Measurements from ENCODE around the gene GABRD. TPM values are rescaled to one million over a fixed set of nuclear protein-coding genes. Genes with fewer than 3 reads are reported as not detected.

The GABRD gene
- total and polyA plus RNA-seq, 12 donors = 0.30 to 1.1 (median 0.49) TPM; not detected in 2

DNA sequence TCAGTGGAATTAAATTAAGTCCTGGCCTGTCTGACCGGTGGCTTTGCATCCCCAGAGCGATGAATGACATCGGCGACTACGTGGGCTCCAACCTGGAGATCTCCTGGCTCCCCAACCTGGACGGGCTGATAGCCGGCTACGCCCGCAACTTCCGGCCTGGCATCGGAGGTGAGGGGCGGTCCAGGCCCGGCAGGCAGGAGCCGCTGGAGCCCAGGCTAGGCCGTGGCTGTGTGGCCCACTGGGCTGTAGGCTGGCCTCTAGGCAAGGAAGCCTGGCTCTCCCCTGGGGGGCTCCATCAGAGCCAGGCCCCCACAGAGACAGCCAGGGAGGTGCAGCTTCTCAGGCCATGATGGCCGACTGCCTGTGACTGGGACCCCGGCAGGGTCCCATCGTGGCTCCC, 5.7 kb downstream of the GABRD start:
- DNase-seq = no peak
- peaks cover 5 to 47% (median 37%) of the 10 kb centered on the region in 7 donors for H3K27me3 ChIP-seq
- TF ChIP-seq, protein P1, sequence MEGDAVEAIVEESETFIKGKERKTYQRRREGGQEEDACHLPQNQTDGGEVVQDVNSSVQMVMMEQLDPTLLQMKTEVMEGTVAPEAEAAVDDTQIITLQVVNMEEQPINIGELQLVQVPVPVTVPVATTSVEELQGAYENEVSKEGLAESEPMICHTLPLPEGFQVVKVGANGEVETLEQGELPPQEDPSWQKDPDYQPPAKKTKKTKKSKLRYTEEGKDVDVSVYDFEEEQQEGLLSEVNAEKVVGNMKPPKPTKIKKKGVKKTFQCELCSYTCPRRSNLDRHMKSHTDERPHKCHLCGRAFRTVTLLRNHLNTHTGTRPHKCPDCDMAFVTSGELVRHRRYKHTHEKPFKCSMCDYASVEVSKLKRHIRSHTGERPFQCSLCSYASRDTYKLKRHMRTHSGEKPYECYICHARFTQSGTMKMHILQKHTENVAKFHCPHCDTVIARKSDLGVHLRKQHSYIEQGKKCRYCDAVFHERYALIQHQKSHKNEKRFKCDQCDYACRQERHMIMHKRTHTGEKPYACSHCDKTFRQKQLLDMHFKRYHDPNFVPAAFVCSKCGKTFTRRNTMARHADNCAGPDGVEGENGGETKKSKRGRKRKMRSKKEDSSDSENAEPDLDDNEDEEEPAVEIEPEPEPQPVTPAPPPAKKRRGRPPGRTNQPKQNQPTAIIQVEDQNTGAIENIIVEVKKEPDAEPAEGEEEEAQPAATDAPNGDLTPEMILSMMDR (IDR thresholded peaks at IDR 0.05) = no peak
- ATAC-seq = no peak
- H3K4me1 ChIP-seq = peaks cover 0 to 22% (median 15%) of the 10 kb centered on the region in 9 donors
- H3K27ac ChIP-seq = peak overlapping the region in 5 of 10 donors; percentile 50 to 75 (median 57)
- no peaks in the 10 kb centered on the region for H3K9me3 ChIP-seq
- intact Hi-C loops (cut with DNase I) = no loop called here
- H3K4me3 ChIP-seq = no peak overlapping the region
- WGBS, 2 donors = 90 to 92% methylated on average over 18 of the region's 18 CpGs
- H3K36me3 ChIP-seq = no peaks in the 10 kb centered on the region

DNA sequence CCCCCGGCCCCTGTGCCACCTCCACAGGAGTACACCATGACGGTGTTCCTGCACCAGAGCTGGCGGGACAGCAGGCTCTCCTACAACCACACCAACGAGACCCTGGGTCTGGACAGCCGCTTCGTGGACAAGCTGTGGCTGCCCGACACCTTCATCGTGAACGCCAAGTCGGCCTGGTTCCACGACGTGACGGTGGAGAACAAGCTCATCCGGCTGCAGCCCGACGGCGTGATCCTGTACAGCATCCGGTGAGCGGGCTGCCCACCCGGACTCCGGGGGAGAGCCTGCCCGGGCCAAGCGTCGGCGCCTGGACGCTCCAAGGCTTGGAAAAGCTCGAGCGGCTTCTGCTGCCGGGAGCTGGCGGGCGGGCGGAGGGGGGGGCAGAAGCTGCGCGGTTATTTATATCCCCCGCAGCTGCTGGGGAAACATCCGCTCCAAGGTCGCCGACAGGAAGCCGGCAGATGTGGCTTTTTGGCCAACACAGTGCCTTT, 6.4 kb downstream of the GABRD start:
- Histone ChIP-seq H3K4me1 (peaks cover 0 to 22% (median 15%) of the 10 kb centered on the region in 9 donors), H3K27ac (peak overlapping the region in 9 of 10 donors; percentile 29 to 75 (median 57)), H3K36me3 (no peaks in the 10 kb centered on the region), H3K4me3 (peak overlapping the region in 5 of 10 donors; percentile 15 to 30 (median 25)), H3K27me3 (peaks cover 0 to 41% (median 30%) of the 10 kb centered on the region in 7 donors), H3K9me3 (no peaks in the 10 kb centered on the region)
- TF ChIP-seq, protein P1 (IDR thresholded peaks at IDR 0.05) = no peak
- intact Hi-C loops (cut with DNase I) = no loop called here
- 33 to 50% methylated on average over 39 of the region's 39 CpGs for WGBS, 2 donors
- peak; percentile 55 to 92 (median 75) for ATAC-seq
- DNase-seq = peak; percentile 55 to 60

DNA sequence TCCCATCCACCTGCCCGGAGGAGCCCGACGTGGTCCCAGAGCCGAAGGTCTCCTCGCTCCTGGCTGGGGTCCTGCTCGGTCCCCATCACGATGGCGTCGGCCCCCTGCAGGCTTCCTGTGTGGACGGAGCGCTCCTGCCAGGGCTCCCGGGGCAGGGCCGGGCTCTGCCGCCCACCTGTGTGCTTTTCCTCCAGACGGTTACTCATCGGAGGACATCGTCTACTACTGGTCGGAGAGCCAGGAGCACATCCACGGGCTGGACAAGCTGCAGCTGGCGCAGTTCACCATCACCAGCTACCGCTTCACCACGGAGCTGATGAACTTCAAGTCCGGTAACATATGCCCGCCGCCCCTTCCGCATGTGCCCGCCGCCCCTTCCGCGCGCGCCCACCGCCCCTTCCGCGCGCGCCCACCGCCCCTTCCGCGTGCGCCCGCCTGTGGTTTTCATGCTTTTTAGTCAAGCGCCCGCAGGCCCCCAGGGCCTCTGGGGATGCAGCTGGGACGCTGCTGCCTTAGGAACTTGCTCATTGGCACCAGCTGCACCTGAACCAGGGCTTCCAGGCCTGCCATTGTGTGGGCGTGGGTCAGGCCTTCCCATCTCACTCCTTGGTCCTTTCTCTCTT, 8.9 kb downstream of the GABRD start:
- H3K27ac ChIP-seq = no peak overlapping the region
- peaks cover 0 to 30% (median 15%) of the 10 kb centered on the region in 9 donors for H3K4me1 ChIP-seq
- DNase-seq = no peak
- WGBS, 2 donors = 90 to 91% methylated on average over 46 of the region's 46 CpGs
- H3K36me3 ChIP-seq = no peaks in the 10 kb centered on the region
- no peak overlapping the region for H3K4me3 ChIP-seq
- TF ChIP-seq, protein P1 (IDR thresholded peaks at IDR 0.05) = no peak
- peaks cover 0 to 15% (median 5%) of the 10 kb centered on the region in 7 donors for H3K27me3 ChIP-seq
- H3K9me3 ChIP-seq = no peaks in the 10 kb centered on the region
- no peak for ATAC-seq
- intact Hi-C loops (cut with DNase I) = no loop called here

DNA sequence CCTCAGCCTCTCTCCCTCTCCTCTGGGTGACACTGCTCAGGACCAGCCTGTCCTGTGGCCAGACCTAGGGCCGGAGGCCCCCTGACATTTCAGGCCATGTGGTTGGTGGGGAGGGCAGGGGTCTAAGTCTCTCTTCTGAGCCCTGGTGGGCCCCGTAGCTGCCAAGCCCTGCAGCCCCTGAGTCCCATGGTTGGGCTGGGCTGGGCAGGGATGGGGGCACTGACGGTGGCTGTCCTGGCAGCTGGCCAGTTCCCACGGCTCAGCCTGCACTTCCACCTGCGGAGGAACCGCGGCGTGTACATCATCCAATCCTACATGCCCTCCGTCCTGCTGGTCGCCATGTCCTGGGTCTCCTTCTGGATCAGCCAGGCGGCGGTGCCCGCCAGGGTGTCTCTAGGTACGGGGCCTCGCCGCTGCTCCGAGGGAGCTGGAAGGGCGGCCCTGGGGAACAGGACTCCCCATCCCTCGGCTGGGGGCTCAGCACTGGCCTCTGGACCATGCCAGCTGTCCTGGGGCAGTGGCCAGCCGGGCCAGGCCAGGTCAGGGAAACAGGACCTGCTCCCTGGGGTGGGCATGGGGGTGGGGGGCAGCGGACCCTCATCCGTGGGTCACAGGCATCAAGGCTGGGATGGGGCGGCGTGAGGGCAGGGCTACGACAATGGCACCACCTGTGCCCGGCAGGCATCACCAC, 9.9 kb downstream of the GABRD start:
- H3K27me3 ChIP-seq = peaks cover 0 to 6% (median 0%) of the 10 kb centered on the region in 7 donors
- H3K9me3 ChIP-seq = no peaks in the 10 kb centered on the region
- intact Hi-C loops (cut with DNase I) = no loop called here
- TF ChIP-seq, protein P1 (IDR thresholded peaks at IDR 0.05) = no peak
- no peak overlapping the region for H3K27ac ChIP-seq
- ATAC-seq (no peak), DNase-seq (no peak)
- no peaks in the 10 kb centered on the region for H3K36me3 ChIP-seq
- peaks cover 0 to 32% (median 15%) of the 10 kb centered on the region in 9 donors for H3K4me1 ChIP-seq
- WGBS, 2 donors = 87 to 88% methylated on average over 26 of the region's 26 CpGs
- H3K4me3 ChIP-seq = no peak overlapping the region
